AG20443 (cell line): ENCODE data around the gene AHCY.
"Not testable (repeated sequence)": the region's sequence is repeated elsewhere in the genome, so short reads cannot be mapped to it uniquely, and the experiment has no call there.

Experiments used
- DNase-seq: peaks from one replicate; pipeline ENCODE4 v3.0.0; 2012; ENCODE audit warnings: low spot score, mixed read lengths

AHCY gene

GRCh38 chr20:34322267-34323105 lies 19.3 kb upstream of the AHCY start:
- no peak for DNase-seq

- DNase-seq, result no peak
Measured at GRCh38 chr20:34320861-34321260, 17.7 kb upstream of the AHCY start.

GRCh38 chr20:34318609-34319443 lies 15.7 kb upstream of the AHCY start:
- DNase-seq, result no peak

GRCh38 chr20:34316196-34316814 lies 13.2 kb upstream of the AHCY start:
- no peak for DNase-seq

- DNase-seq, result no peak
Measured at GRCh38 chr20:34315236-34315635, 12.1 kb upstream of the AHCY start.

GRCh38 chr20:34312544-34313217 lies 9.5 kb upstream of the AHCY start:
- peak; percentile 91 for DNase-seq

- peak; percentile 19 for DNase-seq
Measured at GRCh38 chr20:34312024-34312460, 8.9 kb upstream of the AHCY start.

- peak; percentile 22 for DNase-seq
Measured at GRCh38 chr20:34311118-34312023, 8.2 kb upstream of the AHCY start.

- DNase-seq, result no peak
Measured at GRCh38 chr20:34310481-34311117, 7.4 kb upstream of the AHCY start.

GRCh38 chr20:34309691-34310090 lies 6.5 kb upstream of the AHCY start:
- no peak for DNase-seq

- no peak for DNase-seq
Measured at GRCh38 chr20:34305333-34306230, 2.4 kb upstream of the AHCY start.

GRCh38 chr20:34302312-34302722 lies 838 bp downstream of the AHCY start:
- DNase-seq, result peak; percentile 57

GRCh38 chr20:34301587-34302311 lies 1.4 kb downstream of the AHCY start:
- DNase-seq, result no peak

GRCh38 chr20:34300809-34301586 lies 2.2 kb downstream of the AHCY start:
- DNase-seq, result no peak

GRCh38 chr20:34300256-34300806 lies 2.8 kb downstream of the AHCY start:
- DNase-seq, result no peak

- DNase-seq, result no peak
Measured at GRCh38 chr20:34299556-34300255, 3.4 kb downstream of the AHCY start.

- not testable (repeated sequence) for DNase-seq
Measured at GRCh38 chr20:34298294-34298784, 4.8 kb downstream of the AHCY start.
